GM10248 (cell line): ENCODE data around the gene NUP85.
A peak's percentile ranks its signal among the peaks of the same experiment; 100 is the strongest.

Source experiments
- CTCF ChIA-PET: fragments of 300-600 bp; sonication (Branson Sonifier 250); formaldehyde crosslinking; extraction: SDS; loops from one replicate; lab custom pipeline; 2021; ENCODE audit warnings: antibody characterized with exemption; lab: Yijun Ruan, JAX
- POLR2A ChIA-PET: fragments of 350-650 bp; sonication (Branson Sonifier 250); formaldehyde crosslinking; extraction: SDS; loops from one replicate; lab custom pipeline; 2020; ENCODE audit warnings: antibody characterized with exemption; lab: Yijun Ruan, JAX
- DNase-seq: peaks from one replicate; pipeline ENCODE4 v3.0.0; 2012; ENCODE audit errors: extremely low spot score
- TF ChIP-seq, protein P1 (sequence below): IDR thresholded peaks from 2 replicates; pipeline ENCODE4 v1.5.1; 2012; ENCODE audit warnings: mild to moderate bottlenecking, low read depth; ENCODE audit errors: extremely low read depth, missing control alignments, control extremely low read depth

The NUP85 gene

DNA sequence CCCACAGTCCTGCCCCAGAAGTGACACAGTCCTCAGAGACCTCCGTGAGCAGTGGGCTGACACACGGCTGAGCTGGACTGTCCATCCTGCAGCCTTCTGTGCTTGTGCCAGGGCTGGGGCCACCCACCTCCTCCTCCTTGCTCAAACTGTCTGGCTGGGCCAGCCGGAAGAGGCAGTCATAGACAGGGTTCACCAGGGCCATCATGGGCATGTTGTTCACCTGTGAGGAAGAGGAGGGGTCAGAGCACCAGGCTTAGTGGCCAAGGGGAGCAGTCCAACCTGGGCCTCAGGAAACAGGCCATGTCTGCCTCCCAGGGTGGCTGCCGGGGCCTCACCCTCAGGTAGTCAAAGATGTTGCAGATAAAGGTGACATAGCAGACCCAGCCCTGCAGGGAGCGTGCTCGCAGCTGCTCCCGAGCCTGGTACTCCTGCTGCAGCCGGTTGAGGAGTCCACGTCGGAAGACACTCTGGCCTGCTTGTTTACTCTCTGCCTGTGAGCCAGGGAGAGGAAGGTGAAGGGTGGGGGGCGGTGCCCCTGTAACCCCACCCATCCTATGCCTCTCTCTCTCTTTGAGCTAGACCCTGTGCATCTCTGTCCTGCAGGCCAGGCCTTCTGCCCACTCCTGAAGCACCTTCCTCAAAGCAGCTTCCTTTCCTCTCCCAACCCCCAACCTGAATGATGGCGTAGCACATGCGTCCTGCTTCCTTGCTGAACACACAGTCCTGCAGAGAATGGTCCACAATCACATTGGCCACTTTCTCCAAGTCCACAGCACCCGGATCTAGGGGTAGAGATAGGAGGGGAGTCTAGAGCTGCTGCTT lies 62.1 kb downstream of the NUP85 start:
- ChIA-PET CTCF (interaction anchor here (0.7 to 7.7 kb wide), 3 partner anchors 17 to 27 kb away, joined by 3 to 108 read pairs (median 4); partner anchors contain the start of gene SLC25A19), POLR2A (interaction anchor here (0.7 to 0.8 kb wide), 2 partner anchors 21 to 240 kb away, joined by 3 to 4 read pairs; partner anchors contain the start of gene SLC25A19)
- TF ChIP-seq, protein P1, sequence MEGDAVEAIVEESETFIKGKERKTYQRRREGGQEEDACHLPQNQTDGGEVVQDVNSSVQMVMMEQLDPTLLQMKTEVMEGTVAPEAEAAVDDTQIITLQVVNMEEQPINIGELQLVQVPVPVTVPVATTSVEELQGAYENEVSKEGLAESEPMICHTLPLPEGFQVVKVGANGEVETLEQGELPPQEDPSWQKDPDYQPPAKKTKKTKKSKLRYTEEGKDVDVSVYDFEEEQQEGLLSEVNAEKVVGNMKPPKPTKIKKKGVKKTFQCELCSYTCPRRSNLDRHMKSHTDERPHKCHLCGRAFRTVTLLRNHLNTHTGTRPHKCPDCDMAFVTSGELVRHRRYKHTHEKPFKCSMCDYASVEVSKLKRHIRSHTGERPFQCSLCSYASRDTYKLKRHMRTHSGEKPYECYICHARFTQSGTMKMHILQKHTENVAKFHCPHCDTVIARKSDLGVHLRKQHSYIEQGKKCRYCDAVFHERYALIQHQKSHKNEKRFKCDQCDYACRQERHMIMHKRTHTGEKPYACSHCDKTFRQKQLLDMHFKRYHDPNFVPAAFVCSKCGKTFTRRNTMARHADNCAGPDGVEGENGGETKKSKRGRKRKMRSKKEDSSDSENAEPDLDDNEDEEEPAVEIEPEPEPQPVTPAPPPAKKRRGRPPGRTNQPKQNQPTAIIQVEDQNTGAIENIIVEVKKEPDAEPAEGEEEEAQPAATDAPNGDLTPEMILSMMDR = no peak
- DNase-seq = no peak

DNA sequence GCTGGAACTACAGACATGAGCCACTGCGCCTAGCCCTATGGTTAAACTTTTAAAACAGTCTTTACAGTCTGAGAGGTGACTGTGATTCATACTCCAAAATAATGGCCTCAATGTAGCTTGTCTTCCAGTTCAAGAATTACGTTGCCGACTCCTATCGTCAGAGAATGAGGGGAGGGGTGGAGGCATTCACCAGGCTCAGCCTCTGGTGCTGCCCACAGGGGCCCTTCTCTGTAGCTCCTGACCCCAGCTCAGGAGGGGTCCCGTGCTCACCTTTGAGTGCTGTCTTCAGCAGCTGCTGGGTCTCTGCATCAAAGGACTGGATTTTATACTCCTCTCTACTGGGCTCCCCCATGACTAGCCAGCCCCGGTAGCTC lies 64.4 kb downstream of the NUP85 start:
- ChIA-PET POLR2A (interaction anchor here (0.6 to 0.7 kb wide), 3 partner anchors 9 to 313 kb away, joined by 3 to 4 read pairs (median 4); partner anchors contain the start of genes GGA3 and MRPS7), CTCF (interaction anchor here (0.6 to 7.7 kb wide), 22 partner anchors 8 to 312 kb away, joined by 3 to 108 read pairs (median 8); partner anchors contain the start of genes ARMC7, GGA3, GRB2 and MRPS7)
- TF ChIP-seq, protein P1 = no peak
- no peak for DNase-seq

DNA sequence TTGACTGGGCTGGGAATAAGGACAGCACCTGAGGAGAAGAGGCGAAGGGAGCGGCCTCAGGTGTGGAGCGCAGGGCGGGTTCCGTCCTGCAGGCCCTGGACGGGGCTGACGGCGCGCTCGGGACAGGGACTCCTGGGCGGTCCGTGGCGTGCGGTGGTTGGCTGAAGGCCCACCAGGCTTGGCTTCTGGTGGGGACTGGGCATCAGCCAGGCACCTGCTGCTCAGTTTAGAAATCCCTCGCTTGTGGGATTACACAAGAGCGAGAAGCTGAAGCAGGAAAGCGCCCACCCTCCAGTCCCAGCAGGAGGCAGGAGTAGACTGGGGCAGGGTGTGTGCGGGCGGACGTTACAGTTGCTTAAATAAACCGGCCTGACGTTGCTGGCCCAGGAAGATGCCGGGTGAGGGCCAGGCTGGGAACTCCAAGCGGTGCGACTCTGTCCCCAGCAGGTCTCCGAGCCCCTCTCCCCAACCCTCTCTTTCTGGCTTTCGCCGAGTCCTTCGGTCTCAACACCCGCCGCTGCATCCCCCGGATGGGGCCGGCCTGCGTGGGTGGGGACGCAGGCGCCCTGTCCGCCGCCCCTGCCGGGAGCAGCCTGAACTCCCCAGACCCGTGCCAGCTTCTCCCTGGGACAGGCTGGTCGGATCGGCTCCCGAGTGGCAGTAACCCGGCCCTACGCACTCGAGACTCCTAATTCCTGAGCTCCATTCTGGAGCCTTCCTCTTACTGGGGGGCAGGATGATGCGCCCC lies 64.9 kb downstream of the NUP85 start:
- TF ChIP-seq, protein P1 = peak; percentile 40
- CTCF ChIA-PET = interaction anchor here (0.6 to 7.7 kb wide), 75 partner anchors 9 to 312 kb away, joined by 3 to 108 read pairs (median 5); partner anchors contain the start of genes ARMC7, GGA3, GRB2 and LLGL2
- POLR2A ChIA-PET = interaction anchor here (0.5 to 2.3 kb wide), 11 partner anchors 8 to 314 kb away, joined by 3 to 21 read pairs (median 5); partner anchors contain the start of genes GGA3, JPT1, MRPS7 and SLC25A19
- peak; percentile 81 for DNase-seq

DNA sequence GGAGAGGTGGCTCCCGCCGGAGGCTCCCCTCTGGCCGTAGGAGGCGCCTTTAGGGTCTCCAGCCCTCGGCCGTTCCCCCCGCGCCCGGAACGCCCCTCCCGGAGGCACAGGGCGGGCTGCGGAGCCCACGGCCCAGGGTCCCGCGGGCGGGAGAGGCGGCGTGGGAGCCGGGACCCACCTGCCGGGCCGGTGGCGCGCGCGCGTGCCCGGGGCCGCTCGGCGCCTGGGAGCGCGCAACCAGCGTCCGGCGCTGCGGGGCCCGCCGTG lies 65.4 kb downstream of the NUP85 start, which contains the start of gene MIF4GD:
Gene MIF4GD (minus strand): TSS at position 266 of the 267 bp plus-strand sequence. CDS start 1,036 bp downstream, outside the sequence.
- ChIA-PET POLR2A (interaction anchor here (0.6 to 2.3 kb wide), 10 partner anchors 9 to 240 kb away, joined by 3 to 21 read pairs (median 6); partner anchors contain the start of genes GGA3, JPT1, MRPS7 and SLC25A19), CTCF (interaction anchor here (0.6 to 7.7 kb wide), 71 partner anchors 9 to 313 kb away, joined by 3 to 108 read pairs (median 5); partner anchors contain the start of genes ARMC7, GGA3, LLGL2 and MRPL58)
- no peak for DNase-seq
- TF ChIP-seq, protein P1 = no peak

DNA sequence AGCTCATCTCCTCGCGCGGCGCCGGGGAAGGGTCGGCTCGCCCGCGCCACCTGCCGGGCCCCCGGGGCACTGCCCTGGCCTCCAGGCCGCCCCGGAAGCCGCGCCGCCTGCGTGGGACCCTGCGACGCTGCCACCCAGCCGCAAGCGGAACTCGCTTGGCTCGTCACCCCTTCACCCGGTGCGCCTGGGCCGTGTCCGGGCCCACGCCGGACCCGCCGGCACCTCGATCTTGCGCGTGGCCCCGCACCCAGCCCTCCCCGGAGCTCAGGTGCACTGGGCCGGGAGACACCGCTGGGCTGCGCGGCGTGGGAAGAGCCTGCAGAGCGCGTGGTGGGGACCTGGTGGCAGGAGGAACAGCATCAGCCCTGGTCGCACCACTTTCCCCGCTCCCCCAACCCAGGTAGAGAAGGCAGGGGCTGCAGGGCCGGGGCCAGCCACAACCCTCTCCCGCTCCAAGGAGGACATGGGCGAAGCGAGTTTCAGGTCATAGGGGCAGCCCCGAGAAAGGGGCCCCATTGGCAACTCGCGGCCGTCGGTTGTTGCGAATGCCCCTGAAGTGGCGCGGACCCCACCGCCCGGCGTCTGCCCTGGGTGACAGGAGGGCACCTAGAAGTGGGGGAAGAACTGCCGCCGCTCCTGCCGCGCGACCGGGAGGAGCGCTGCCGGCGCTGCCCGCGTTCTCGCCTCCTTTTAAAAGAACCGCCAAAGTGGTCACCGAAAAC lies 65.9 kb downstream of the NUP85 start:
- ChIA-PET CTCF (interaction anchor here (0.6 to 7.7 kb wide), 71 partner anchors 9 to 313 kb away, joined by 3 to 108 read pairs (median 5); partner anchors contain the start of genes ARMC7, GGA3, LLGL2 and MRPL58), POLR2A (interaction anchor here (0.6 to 2.3 kb wide), 10 partner anchors 9 to 240 kb away, joined by 3 to 21 read pairs (median 6); partner anchors contain the start of genes GGA3, JPT1, MRPS7 and SLC25A19)
- TF ChIP-seq, protein P1 = peak; percentile 96
- DNase-seq = peak; percentile 96
